Measurements from ENCODE around the gene CIAO3.
"Not testable (repeated sequence)": the region's sequence is repeated elsewhere in the genome, so short reads cannot be mapped to it uniquely, and the experiment has no call there.

CIAO3 gene

DNA sequence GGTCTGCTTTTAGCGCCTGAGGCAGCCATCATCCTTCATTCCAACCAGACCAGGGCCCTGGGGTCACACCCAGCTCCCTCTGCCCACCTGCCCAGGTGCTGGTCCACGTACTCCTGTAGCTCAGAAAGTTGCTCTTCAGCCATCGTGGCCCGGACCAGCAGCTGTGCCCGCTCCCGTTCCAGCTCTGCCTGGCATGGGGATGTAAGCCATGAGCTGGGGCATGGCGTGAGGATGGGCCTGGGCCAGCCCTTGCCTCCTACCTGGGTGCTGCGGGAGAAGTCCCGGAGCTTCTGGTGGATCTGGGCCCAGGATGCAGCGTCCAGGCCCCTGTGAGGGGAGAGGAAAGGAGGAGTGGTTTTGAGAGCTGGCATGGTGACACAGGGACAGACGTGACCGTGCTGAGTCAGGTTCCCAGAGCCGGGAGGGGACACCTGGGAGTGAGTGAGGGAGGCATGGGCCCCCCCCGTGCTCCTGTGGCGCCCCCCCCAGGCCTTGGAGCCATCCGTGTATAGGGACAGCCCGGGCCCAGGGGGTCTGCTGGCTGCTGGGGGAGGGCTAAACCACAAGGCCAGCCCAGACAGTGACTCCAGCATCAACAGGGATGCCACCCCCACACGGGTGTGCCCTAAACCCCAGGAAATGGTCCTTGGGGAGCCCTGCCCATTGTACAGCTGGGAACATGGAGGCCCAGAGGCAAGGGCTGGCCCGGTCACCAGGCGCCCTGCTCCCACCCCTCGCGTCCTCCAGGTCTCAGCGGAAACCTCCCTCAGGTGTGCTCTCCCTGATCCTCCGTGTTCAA is 17.8 kb downstream of the CIAO3 start:
- DNase-seq (ENCODE audit: low spot score) = no peak

DNA sequence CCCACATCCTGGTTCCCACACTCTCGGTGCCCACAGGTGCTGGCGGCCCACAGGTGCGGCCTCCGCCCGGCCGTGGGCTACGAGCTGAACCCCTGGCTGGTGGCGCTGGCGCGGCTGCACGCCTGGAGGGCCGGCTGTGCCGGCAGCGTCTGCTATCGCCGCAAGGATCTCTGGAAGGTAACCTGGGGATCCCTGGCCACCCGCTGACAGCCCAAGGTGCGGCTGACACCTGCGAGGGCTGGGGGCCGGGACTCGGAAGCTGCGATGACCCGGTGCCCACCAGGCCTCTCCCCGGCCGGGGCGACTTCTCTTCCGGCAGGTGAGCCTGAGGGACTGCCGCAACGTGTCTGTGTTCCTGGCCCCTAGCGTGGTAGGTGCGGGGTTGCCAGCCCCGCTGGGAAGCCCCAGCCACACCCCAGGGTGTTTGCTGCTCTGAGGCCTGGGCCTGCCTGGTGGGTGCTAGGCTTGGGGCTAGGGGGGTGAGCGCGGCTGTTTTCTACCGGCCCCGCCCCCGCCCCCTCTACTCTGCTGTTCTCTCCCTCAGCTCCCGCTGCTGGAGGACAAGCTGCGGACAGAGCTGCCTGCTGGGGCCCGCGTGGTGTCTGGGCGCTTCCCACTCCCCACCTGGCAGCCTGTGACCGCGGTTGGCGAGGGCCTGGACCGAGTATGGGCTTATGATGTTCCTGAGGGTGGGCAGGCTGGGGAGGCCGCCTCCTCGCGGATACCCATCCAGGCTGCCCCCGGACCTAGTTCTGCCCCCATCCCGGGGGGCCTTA is 18.8 kb downstream of the CIAO3 start:
- no peak for DNase-seq (ENCODE audit: low spot score)

DNA sequence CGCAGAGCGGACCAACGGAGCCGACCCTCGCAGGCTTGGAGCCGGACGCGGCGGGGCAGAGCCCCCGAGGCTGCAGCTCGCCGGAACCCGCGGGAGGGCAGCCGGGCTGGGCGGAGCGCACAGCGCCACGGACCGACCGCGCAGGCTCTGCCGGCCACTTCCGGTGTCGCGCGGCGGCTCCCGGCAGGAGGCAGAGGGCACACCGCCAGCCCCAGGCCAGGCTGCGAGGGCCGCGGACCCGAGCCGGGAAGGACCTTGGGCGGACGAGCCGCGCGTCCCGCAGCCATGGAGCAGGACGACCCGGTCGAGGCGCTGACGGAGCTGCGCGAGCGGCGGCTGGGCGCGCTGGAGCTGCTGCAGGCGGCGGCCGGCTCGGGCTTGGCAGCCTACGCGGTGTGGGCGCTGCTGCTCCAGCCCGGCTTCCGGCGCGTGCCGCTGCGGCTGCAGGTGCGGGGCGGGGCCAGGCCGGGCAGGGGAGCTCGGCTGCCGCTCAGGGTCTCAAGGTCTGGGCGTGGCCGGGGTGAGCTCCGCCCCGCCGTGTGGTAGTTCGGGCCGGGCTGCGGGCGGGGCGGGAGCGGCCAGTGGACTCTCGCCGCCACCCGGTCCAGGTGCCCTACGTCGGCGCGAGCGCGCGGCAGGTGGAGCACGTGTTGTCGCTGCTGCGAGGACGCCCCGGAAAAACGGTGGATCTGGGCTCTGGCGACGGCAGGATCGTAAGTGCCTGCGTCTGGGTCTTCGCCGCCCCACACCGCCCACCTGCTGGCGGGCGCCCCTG is 19.6 kb downstream of the CIAO3 start, which contains the start of gene ANTKMT:
Gene ANTKMT (plus strand): TSS at position 157 of the 775 bp plus-strand sequence. CDS start 129 bp downstream, at position 286.
- peak; percentile 71 for DNase-seq (ENCODE audit: low spot score)

DNA sequence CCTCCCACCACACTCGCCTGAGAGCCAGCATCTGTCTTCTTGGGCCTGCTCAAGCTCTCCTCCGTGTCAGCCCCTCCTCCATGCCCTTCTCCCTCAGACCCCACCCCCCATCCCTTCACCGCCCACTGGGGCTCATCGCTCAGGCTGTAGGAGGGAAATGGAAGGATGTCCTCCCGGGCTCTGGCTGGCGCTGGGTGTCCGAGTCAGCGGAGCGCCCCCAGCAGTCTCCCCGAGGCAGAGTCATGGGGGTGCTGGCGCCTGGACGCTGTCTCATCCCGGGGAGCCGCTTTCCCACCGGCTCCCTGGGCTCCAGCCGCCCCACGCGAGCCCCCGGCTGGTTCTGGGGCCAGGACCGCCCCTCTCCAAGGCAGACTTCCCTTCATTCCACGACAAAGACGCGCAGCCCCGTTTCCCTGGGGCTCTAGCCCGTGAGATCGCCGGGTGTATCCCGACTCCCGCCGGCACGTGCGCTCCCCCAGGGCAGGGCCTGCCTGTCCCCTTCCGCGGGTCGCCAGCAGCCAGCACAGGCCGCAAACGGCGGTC is 20.3 kb downstream of the CIAO3 start:
- no peak for DNase-seq (ENCODE audit: low spot score)

DNA sequence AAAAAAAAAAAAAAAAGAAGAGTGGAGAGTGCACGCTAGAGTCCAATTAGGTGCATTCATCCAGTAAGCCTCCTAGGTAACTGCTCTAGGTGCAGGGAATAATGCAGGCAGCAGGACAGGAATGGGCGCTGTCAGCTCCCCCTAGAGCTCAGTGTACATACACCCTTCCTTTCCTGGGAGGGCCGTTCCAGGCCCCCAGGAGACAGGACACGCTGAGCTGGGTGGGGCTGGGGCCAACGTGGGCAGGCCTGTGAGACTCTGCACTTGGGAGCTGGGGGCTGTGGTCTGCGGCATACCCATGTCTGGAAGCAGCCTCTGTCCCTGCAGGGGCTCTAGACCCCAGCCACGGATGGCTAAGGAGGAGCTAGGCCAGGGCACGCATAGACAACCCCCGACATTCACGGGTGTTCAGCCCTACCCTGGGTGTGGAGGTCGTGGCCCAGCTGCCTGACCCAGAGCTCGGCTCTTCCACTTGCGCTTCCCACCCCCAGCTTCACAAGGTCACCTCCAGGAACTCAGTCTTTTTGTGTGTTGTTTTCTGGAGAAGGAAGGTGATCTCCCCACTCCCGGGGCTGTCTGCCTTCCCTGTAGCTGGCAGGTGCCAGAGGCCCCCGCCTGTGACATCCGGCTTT is 20.9 kb downstream of the CIAO3 start:
- DNase-seq (ENCODE audit: low spot score) = no peak

DNA sequence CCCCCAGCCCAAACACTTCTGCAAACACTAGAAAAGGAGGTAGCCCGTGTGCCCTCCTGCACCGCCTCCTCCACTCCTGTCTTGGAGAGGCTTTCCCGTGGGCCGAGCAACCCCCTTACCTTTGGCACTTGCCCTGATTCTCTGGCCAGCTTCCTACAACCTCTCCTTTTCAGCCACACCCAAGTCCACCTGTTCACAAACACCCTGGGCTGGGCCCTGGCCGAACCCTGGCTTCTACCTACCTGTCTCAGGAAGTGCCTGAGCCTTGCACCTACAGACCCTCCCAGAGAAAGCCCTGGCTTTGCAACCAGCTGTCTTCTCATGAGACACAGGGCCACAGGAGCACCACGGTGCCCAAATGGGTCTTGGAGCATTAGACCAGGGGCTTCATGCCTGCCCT is 21.9 kb downstream of the CIAO3 start:
- no peak for DNase-seq (ENCODE audit: low spot score)

DNA sequence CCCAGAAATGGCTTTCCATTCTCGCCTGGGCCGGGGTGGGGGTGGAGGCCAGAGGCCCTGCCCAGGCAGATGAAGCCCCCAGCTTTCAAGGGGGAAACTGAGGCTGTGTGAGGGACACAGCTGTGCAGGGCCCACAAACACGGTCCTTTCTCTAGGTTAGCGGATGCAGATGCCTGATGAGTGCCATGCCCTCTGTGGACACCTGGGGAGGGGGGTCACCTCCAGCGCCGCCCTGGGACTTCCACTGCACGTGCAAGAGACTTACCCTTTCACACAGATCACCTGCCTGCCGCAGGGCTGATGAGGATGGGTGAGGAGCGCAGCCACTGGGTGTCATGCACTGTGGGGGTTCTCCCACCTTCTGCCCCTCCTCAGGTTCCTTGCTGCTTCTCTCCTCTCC is 22.4 kb downstream of the CIAO3 start:
- no peak for DNase-seq (ENCODE audit: low spot score)

DNA sequence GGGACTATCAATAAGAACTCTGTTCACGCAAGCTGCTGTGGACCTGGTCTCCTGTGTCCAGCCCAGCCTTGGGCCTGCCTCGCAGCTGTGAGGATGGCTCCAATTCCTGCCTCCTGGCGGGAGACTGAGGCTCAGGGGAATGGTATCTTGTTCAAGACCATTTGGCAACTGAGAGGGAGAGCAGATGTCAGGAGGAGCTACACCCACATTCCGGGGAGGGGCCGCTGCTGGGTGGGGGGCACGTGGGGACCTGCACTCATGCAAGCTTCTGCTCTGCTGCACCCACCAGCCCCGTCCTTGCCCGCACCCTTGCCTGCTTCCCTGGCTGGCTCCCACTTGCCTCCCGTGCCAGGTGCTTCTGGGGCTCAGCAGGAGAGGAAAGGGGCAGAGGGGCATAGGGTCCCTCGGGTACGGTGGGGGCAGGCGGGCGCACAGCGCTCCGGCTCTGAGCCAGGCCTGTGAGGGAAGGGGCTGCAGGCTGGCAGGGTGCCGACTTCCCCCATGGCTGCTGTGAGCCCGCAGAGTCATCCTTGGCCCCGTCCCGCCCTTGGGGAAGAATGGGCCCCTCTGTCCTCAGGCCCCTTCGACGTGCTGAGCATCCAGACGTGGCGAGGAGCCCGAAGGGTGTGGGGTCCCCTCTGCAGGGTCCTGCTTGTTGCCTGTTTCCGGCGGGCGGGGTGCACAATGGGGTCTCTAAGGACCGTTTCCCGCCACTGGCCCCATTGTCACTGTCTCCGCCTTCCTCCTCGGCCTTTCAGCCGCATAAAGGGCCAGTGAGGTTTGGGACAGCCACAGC is 23.1 kb downstream of the CIAO3 start:
- no peak for DNase-seq (ENCODE audit: low spot score)

DNA sequence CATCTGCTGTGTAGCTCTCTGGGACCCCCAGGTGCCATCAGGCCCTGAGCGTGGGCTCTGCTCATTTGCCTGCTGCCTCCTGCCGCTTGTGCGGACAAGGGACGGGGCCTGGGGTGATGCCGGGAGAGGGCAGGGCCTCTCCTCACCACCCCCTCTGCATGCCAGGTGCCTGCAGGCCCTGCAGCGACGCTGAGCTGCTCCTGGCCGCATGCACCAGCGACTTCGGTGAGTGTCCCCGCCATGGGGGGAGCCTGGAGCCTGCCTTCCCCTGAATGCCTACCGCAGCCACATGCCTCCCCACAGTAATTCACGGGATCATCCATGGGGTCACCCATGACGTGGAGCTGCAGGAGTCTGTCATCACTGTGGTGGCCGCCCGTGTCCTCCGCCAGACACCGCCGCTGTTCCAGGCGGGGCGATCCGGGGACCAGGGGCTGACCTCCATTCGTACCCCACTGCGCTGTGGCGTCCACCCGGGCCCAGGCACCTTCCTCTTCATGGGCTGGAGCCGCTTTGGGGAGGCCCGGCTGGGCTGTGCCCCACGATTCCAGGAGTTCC is 23.9 kb downstream of the CIAO3 start:
- DNase-seq (ENCODE audit: low spot score) = no peak

DNA sequence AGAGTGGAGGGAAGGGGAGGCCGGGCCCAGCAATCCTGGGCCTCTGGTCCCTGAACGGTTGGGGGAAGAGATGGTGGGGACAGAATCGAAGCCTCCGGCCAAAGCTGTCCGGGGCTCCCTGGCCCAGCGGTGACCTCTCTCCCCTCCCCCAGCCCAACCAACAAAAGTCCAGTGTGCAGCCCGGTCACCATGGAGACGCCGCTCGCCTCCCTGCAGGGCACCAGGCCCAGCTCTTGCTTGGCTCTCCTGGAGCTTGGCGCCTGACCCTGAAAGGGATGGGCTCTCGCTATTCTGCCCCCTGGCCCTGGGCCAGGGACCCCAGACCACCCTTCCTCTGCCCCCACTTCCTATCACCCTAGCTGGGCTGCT is 24.6 kb downstream of the CIAO3 start:
- no peak for DNase-seq (ENCODE audit: low spot score)

DNA sequence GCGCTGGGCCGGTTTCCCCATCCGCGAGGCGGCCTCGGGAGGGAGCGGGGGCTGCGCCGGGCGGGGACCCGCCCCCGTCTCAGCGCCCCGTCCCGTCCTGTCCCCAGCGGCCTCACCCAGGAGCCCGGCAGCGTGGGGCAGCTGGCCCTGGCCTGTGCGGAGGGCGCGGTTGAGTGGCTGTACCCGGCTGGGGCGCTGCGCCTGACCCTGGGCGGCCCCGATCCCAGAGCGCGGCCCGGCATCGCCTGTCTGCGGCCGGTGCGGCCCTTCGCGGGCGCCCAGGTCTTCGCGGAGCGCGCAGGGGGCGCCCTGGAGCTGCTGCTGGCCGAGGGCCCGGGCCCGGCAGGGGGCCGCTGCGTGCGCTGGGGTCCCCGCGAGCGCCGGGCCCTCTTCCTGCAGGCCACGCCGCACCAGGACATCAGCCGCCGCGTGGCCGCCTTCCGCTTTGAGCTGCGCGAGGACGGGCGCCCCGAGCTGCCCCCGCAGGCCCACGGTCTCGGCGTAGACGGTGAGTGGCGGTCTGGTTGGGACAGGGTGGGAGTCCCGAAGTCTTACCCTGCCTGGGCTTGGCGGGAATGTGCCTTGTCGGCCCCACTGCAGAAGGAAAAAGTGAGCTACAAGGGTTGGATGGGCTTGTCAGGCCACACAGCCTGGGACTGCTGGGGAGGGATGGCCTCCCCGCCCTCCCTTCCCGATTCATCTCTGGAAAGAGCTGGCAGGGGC is 25.2 kb downstream of the CIAO3 start:
- DNase-seq (ENCODE audit: low spot score) = no peak

DNA sequence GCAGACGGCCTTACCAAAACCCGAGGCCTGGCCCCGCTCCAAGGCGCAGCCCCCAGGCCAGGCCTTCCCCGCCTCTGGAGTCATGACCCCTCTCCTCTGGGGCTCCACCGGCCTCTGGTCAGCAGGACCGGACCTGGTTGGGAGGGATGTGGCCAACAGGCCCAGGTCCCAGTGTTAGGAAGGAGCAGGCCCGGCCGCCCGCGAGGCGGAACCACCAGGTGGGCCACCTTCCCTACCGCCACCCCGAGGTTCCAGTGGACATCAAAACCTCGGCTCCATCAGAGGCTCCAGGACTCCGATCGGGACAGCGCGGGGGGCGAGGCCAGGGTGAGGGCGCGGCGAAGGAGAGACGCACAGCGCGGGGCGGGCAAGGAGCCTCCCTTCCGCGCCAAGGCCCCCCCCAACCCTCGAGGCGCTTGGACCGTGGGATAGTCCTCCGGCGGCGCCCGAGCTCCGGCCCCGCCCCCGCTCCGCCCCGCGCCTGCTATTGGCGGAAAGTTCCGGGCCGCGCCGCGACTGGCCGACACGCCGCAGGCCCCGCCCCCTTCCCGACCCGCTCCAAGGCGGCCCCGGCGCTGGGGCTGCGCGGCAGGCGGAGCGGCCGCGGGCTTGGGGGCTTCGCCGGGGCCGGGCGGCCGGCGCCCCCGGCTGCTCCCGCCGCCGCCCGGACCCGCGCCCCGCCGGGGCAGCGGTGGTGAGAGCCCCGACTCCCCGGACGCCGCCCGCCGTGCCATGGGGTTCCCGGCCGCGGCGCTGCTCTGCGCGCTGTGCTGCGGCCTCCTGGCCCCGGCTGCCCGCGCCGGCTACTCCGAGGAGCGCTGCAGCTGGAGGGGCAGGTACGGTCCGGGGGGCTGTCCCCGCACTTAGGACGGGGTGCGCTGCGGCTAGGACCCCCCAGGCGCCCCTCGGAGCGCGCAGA is 26.0 kb downstream of the CIAO3 start, which contains the start of gene METRN:
Gene METRN (plus strand): TSS at position 561 of the 919 bp plus-strand sequence. CDS start 172 bp downstream, at position 733.
- peak; percentile 70 for DNase-seq (ENCODE audit: low spot score)

DNA sequence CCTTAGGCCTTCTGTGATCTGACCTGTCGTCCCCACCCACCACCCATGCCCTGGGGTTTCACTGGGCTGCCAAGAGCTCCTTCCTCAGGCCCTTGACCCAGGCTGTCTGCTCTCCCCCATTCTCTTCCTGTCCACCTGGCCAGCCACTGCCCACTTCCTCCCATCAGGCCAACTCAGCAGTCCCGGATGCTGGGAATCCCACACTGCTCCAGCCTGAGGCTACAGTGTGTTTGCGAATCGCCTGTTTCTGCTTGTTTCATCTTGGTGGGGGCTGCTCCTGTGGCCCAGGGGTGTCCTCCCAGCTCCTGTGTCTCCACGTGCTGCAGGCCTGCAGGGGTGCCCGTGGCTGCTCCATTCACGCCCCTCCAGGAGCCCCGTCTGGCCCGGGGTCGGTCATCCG is 26.7 kb downstream of the CIAO3 start:
- DNase-seq (ENCODE audit: low spot score) = no peak

DNA sequence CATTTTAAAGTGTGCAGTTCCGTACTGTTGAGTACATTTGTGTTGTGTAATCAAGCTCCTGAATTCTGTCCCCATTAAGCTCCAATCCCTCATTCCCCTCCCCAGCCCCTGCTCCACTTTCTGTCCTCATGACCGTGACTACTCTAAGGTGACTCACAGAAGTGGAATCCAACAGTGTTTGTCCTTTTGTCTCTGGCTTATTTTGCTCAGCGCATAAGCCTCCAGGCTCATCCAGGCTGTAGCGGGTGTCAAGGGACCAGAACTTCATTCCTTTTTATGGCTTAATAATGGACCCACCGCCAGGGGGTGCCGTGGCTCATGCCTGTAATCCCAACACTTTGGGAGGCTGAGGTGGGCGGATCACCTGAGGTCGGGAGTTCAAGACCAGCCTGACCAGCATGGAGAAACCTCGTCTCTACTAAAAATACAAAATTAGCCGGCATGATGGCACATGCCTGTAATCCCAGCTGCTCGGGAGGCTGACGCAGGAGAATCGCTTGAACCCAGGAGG is 28.0 kb downstream of the CIAO3 start:
- not testable (repeated sequence) for DNase-seq (ENCODE audit: low spot score)

DNA sequence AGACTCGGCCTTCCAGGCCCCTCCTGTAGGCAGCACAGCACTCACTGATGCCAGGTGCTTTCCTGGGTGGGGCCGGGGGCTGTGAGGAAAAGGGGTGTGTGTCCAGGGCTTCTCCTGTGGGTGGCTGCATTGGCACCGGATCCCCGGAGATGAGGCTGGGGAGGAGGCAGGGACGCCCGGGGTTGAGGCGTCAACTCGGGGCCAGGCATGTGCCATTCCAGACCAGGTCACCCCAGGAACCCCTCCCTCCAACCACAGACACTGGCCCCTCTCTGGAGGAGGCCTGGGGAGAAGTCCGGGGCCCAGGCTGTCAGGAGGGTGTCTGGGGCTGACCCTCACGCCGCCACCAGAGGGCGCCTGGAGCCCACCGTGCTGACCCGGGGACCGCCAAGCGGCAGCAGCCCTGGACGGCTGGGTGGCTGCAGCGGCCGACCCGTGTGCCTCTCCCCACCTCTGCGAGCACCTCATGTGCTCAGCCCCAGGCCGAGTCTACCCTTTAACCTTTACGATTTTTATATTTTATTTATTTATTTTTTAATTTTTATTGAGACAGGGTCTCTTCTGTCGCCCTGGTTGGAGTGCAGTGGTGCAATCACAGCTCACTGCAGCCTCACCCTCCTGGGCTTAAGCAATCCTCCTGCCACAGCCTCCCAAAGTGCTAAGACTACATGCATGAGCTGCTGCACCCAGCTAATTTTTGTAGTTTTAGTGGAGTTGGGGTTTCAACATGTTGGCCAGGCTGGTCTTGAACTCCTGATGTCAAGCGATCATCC is 29.1 kb downstream of the CIAO3 start:
- peak; percentile 71 for DNase-seq (ENCODE audit: low spot score)

DNA sequence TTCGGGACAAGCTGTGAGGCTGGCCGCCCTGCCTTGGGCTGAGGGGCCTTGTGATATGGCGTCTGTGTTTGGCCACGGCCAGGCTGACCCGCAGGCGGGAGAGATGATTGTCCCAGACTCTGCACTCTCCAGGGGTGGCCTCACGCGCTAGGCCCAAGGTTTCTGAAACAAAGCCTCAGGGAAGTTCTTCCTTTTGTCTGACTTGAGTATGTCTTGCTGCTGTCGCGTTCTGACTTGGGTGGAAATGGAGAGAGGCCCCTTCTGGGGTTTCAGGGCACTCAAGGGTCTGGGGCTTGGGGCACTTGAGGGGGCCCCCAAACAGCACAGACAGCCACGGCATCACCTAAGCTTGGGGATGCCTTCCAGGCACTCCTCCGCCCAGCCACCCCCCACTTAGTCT is 29.7 kb downstream of the CIAO3 start:
- DNase-seq (ENCODE audit: low spot score) = no peak

DNA sequence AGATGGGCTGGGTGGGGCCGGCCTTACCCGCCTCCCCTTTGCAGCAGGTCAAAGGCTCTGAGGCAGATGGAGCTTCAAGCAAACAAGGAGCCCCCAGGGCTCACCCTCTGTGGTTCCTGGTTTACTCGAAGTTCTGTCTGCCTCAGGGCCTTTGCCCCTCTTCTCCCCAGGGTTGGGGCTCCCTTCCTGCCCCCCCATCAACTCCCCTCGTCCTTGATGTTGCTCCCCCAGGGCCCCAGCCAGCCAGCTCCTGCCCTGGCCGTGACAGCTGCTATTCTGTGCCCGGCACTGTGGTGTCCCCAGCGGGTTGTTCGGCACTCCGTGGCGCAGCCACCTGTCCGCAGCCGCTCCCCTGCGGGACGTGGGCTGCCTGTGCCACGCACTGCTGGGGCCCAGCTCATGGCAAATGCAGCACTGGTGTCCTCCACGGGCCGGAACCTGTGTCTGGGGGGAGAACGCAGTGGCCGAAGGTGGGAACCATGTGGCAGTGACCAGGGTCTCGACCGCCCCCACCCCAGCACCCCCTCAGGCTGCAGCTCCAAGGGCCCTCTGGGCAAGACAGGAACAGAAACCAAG is 30.2 kb downstream of the CIAO3 start:
- no peak for DNase-seq (ENCODE audit: low spot score)
